Endodermal cell (in vitro differentiated cells): ENCODE data around the gene RGS9. TPM values are rescaled to one million over a fixed set of nuclear protein-coding genes. Genes with fewer than 3 reads are reported as not detected.
A peak's percentile ranks its signal among the peaks of the same experiment; 100 is the strongest.

Experiments
- DNase-seq: peaks from one replicate; pipeline ENCODE4 v3.0.0-alpha.2; 2017
- H3K27ac ChIP-seq: 2 replicates; pipeline ENCODE4 v1.5.1; 2013; ENCODE audit warnings: mild to moderate bottlenecking, low read depth, low read length, moderate library complexity
- H3K27me3 ChIP-seq: 2 replicates; pipeline ENCODE4 v1.6.1; 2013; ENCODE audit warnings: mild to moderate bottlenecking, low read length, moderate library complexity; ENCODE audit not compliant: insufficient read depth, control insufficient read depth, poor library complexity, severe bottlenecking
- H3K36me3 ChIP-seq: 2 replicates; pipeline ENCODE4 v1.7.0; 2013; ENCODE audit warnings: mild to moderate bottlenecking, low read length, moderate library complexity; ENCODE audit not compliant: control insufficient read depth, insufficient read depth
- H3K4me1 ChIP-seq: one replicate; pipeline ENCODE4 v1.7.0; 2013; ENCODE audit warnings: low read length; ENCODE audit not compliant: control insufficient read depth, insufficient read depth
- H3K4me3 ChIP-seq: 2 replicates; pipeline ENCODE4 v1.5.1; 2013; ENCODE audit warnings: mild to moderate bottlenecking, low read length, moderate library complexity
- H3K9ac ChIP-seq: 2 replicates; pipeline ENCODE4 v1.6.1; 2013; ENCODE audit warnings: mild to moderate bottlenecking, low read length, moderate library complexity; ENCODE audit not compliant: poor library complexity, severe bottlenecking; ENCODE audit errors: extremely low read depth
- H3K9me3 ChIP-seq: 2 replicates; pipeline ENCODE4 v1.6.1; 2013; ENCODE audit warnings: mild to moderate bottlenecking, low read length, moderate library complexity; ENCODE audit not compliant: control insufficient read depth
- H3K27ac Mint-ChIP-seq: 2 replicates; pipeline ENCODE4 v1.8.0; 2020; ENCODE audit warnings: mixed read lengths
- H3K27me3 Mint-ChIP-seq: 2 replicates; pipeline ENCODE4 v1.8.0; 2021; ENCODE audit warnings: mild to moderate bottlenecking, mixed read lengths; ENCODE audit not compliant: insufficient read depth
- H3K36me3 Mint-ChIP-seq: 2 replicates; pipeline ENCODE4 v1.8.0; 2020; ENCODE audit warnings: low read depth, mixed read lengths
- H3K4me1 Mint-ChIP-seq: 2 replicates; pipeline ENCODE4 v1.8.0; 2020; ENCODE audit warnings: mixed read lengths
- H3K4me3 Mint-ChIP-seq: 2 replicates; pipeline ENCODE4 v1.8.0; 2020; ENCODE audit warnings: mild to moderate bottlenecking, moderate library complexity, mixed read lengths
- H3K9me3 Mint-ChIP-seq: 2 replicates; pipeline ENCODE4 v1.8.0; 2020; ENCODE audit warnings: mild to moderate bottlenecking, mixed read lengths
- CTCF ChIP-seq: fragments of 200-600 bp; sonication (generic); conservative IDR thresholded peaks from 2 replicates; pipeline ENCODE4 v1.5.0; 2021; ENCODE audit warnings: antibody characterized with exemption, mild to moderate bottlenecking
- WGBS, 2 experiments: methylation state at CpG; one replicate each; pipeline versions ENCODE4 v1.1.5 to v1.1.7; 2013; ENCODE audit warnings: missing lambda C conversion rate in 2 of 2, mixed read lengths in 1 of 2; ENCODE audit not compliant: insufficient coverage in 1 of 2, insufficient read length in 1 of 2; 5-methylcytosine and 5-hydroxymethylcytosine counted together
- total RNA-seq, 2 donors: library from RNA; stranded (reverse); fragmentation: NEBNext Ultra II Directional in 1 of 2; extraction: Animal tissue kit (Norgen Biotek cat#: 25700) in 1 of 2; gene quantifications; 2 replicates in 1 of 2; 3 replicates in 1 of 2; pipeline ENCODE4 v1.2.1, GENCODE V29; 2021

Gene RGS9
- total RNA-seq, 2 donors from 2014 or later = 11.1 to 14.7 TPM

- Histone ChIP-seq H3K27ac (no peak overlapping the region), H3K27me3 (no peaks in the 10 kb centered on the region), H3K4me3 (no peak overlapping the region), H3K4me1 (peaks cover 10% of the 10 kb centered on the region), H3K9me3 (no peaks in the 10 kb centered on the region), H3K9ac (no peak overlapping the region), H3K36me3 (no peaks in the 10 kb centered on the region)
- DNase-seq = no peak
- Mint-ChIP-seq H3K27ac (no peak overlapping the region), H3K36me3 (no peaks in the 10 kb centered on the region), H3K9me3 (no peaks in the 10 kb centered on the region), H3K27me3 (peaks cover 1% of the 10 kb centered on the region), H3K4me1 (peaks cover 16% of the 10 kb centered on the region), H3K4me3 (no peak overlapping the region)
- no peak for TF ChIP-seq CTCF
- WGBS, 2 experiments = 90 to 93% methylated on average over 8 to 10 of the region's 10 CpGs
These were observed 91.1 kb downstream of the RGS9 start for GRCh38 chr17:65228287-65228686.

GRCh38 chr17:65228734-65229620 lies 91.8 kb downstream of the RGS9 start:
- WGBS, 2 experiments = 92 to 95% methylated on average over 9 to 12 of the region's 12 CpGs
- H3K27ac Mint-ChIP-seq = peak overlapping the region; percentile 7
- Histone ChIP-seq H3K27ac (no peak overlapping the region), H3K9me3 (no peaks in the 10 kb centered on the region), H3K27me3 (no peaks in the 10 kb centered on the region), H3K4me3 (no peak overlapping the region), H3K9ac (no peak overlapping the region), H3K4me1 (peaks cover 10% of the 10 kb centered on the region), H3K36me3 (no peaks in the 10 kb centered on the region)
- peak; percentile 67 for DNase-seq
- no peaks in the 10 kb centered on the region for H3K36me3 Mint-ChIP-seq
- H3K4me1 Mint-ChIP-seq = peaks cover 16% of the 10 kb centered on the region
- H3K27me3 Mint-ChIP-seq = peaks cover 1% of the 10 kb centered on the region
- no peak overlapping the region for H3K4me3 Mint-ChIP-seq
- no peak for TF ChIP-seq CTCF
- H3K9me3 Mint-ChIP-seq = no peaks in the 10 kb centered on the region

GRCh38 chr17:65229621-65229995 lies 92.4 kb downstream of the RGS9 start:
- Histone ChIP-seq H3K9ac (no peak overlapping the region), H3K36me3 (no peaks in the 10 kb centered on the region), H3K27ac (no peak overlapping the region), H3K4me3 (no peak overlapping the region), H3K27me3 (no peaks in the 10 kb centered on the region), H3K4me1 (peaks cover 10% of the 10 kb centered on the region), H3K9me3 (no peaks in the 10 kb centered on the region)
- Mint-ChIP-seq H3K27me3 (no peaks in the 10 kb centered on the region), H3K4me1 (peaks cover 16% of the 10 kb centered on the region), H3K27ac (no peak overlapping the region), H3K36me3 (no peaks in the 10 kb centered on the region), H3K4me3 (no peak overlapping the region), H3K9me3 (no peaks in the 10 kb centered on the region)
- no peak for DNase-seq
- TF ChIP-seq CTCF = no peak
- 93 to 100% methylated on average over 2 to 3 of the region's 3 CpGs for WGBS, 2 experiments
